Stimulated activated CD8-positive, alpha-beta memory T cell treated with anti-CD3 and anti-CD28 coated beads, Interleukin-12 subunit alpha, Interleukin-12 subunit beta, amount 100 ng/mL, for 24 hours (primary cell): ENCODE results near the gene HNRNPH3.

Source experiments
- DNase-seq: peaks from one replicate; pipeline ENCODE4 v3.0.0-alpha.2; 2020; ENCODE audit errors: extremely low read depth

The HNRNPH3 gene

DNA sequence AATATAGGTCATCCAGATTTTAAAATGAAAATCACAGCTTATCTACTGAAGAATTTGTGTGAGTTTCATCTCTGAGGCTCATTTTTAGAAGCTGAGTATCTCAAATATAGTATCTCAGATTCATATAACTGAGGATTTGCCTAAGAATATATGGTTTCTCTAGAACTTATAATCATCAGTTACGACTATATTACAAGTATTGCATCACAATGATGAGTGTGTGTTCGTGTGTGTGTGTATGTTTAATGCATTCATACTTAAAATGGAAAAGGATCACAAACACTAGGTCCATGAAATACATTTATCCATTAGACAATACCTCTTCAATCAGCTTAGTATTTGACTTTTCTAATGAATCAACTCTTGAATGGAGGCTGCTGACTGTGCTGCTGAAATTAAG is 53.9 kb downstream of the HNRNPH3 start:
- no peak for DNase-seq
